Kidney (tissue), 14 donors: ENCODE measurements around the gene ADAMTS17. TPM values are rescaled to one million over a fixed set of nuclear protein-coding genes. Genes with fewer than 3 reads are reported as not detected.
A peak's percentile ranks its signal among the peaks of the same experiment; 100 is the strongest.

ENCODE experiments used
- DNase-seq, 5 donors: peaks; one replicate each; pipeline ENCODE4 v3.0.0-alpha.2; 2013 to 2020
- FAIRE-seq: peaks from 2 replicates; lab custom pipeline; 2012; peaks lifted over from hg19 to GRCh38; lab: Jason Lieb, UNC
- H3K27ac ChIP-seq, 2 donors: one replicate each; pipeline ENCODE4 v1.7.0; 2013; ENCODE audit warnings: low read depth in 2 of 2, low read length in 2 of 2, inconsistent platforms in 1 of 2
- H3K27me3 ChIP-seq: one replicate; pipeline ENCODE4 v1.7.1; 2013; ENCODE audit warnings: low read length, inconsistent platforms; ENCODE audit not compliant: control insufficient read depth, insufficient read depth
- H3K36me3 ChIP-seq, 3 donors: one replicate each; pipeline versions ENCODE4 v1.7.0 to v1.7.1; 2013; ENCODE audit warnings: low read length in 3 of 3, control low read depth in 1 of 3, inconsistent platforms in 1 of 3; ENCODE audit not compliant: insufficient read depth in 3 of 3, control insufficient read depth in 2 of 3
- H3K4me1 ChIP-seq, 3 donors: one replicate each; pipeline versions ENCODE4 v1.7.0 to v1.7.1; 2013; ENCODE audit warnings: low read length in 3 of 3, inconsistent platforms in 1 of 3, low read depth in 1 of 3; ENCODE audit not compliant: control insufficient read depth in 2 of 3, insufficient read depth in 2 of 3
- H3K4me3 ChIP-seq, 3 donors: one replicate each; pipeline versions ENCODE4 v1.7.0 to v1.8.1; 2013; ENCODE audit warnings: low read length in 3 of 3, control low read depth in 1 of 3, inconsistent platforms in 1 of 3
- H3K9ac ChIP-seq, 3 donors: one replicate each; pipeline versions ENCODE4 v1.7.0 to v1.7.1; 2013; ENCODE audit warnings: low read length in 3 of 3, control low read depth in 1 of 3, inconsistent platforms in 1 of 3
- H3K9me3 ChIP-seq, 3 donors: one replicate each; pipeline versions ENCODE4 v1.7.0 to v1.7.1; 2013; ENCODE audit warnings: low read length in 3 of 3, control low read depth in 1 of 3, inconsistent platforms in 1 of 3; ENCODE audit not compliant: control insufficient read depth in 2 of 3, insufficient read depth in 1 of 3
- CTCF ChIP-seq: IDR thresholded peaks from 3 replicates; pipeline ENCODE4 v1.5.1; 2012; ENCODE audit warnings: mild to moderate bottlenecking, moderate library complexity, borderline replicate concordance; ENCODE audit not compliant: insufficient read depth; ENCODE audit errors: extremely low read depth
- intact Hi-C: fragments of 100-400 bp; cut with DNase I; formaldehyde crosslinking; loops from one replicate; pipeline ENCODE4 v1.11.1; 2022
- polyA plus RNA-seq: library from polyadenylated mRNA; stranded (reverse); fragments of 350-450 nt; fragmentation: Illumina TruSeq; extraction: RNeasy Lipid Tissue Mini Kit (QIAGEN cat#74804); gene quantifications from one replicate; pipeline ENCODE4 v1.2.3, GENCODE V29; 2014; ENCODE audit warnings: low read depth, low replicate concordance; ENCODE audit not compliant: insufficient read depth
- total RNA-seq: library from RNA; stranded (reverse); fragmentation: NEBNext Ultra II Directional; extraction: Animal tissue kit (Norgen Biotek cat#: 25700); gene quantifications from one replicate; pipeline ENCODE4 v1.2.1, GENCODE V29; 2021
- donor health status: control.
- donor health status: control.
- donor health status: control.
- donor health status: control.
- donor health status: control.
- donor health status: DM: yes; HTN: yes; CAD: no.
- donor health status: Normal renal cell carcinoma (clear cell type).

Gene ADAMTS17
- total and polyA plus RNA-seq, 2 donors from 2014 or later, result 1.7 to 2.2 TPM

GRCh38 chr15:100103828-100104227 is 237.9 kb downstream of the ADAMTS17 start:
- no peak overlapping the region for H3K9ac ChIP-seq
- no peak overlapping the region for H3K27ac ChIP-seq
- intact Hi-C loops, result no loop called here
- DNase-seq (no peak), FAIRE-seq (no peak)
- H3K4me1 ChIP-seq, result no peaks in the 10 kb centered on the region
- no peak for TF ChIP-seq CTCF
- H3K4me3 ChIP-seq, result no peak overlapping the region
- H3K27me3 ChIP-seq, result no peaks in the 10 kb centered on the region
- no peaks in the 10 kb centered on the region for H3K36me3 ChIP-seq
- H3K9me3 ChIP-seq, result no peaks in the 10 kb centered on the region

- no peak for FAIRE-seq
- H3K9ac ChIP-seq, result no peak overlapping the region
- H3K4me1 ChIP-seq, result no peaks in the 10 kb centered on the region
- H3K9me3 ChIP-seq, result no peaks in the 10 kb centered on the region
- intact Hi-C loops, result no loop called here
- H3K27me3 ChIP-seq, result no peaks in the 10 kb centered on the region
- DNase-seq, result peak in 1 of 5 donors; percentile 7
- TF ChIP-seq CTCF, result no peak
- no peak overlapping the region for H3K27ac ChIP-seq
- H3K4me3 ChIP-seq, result no peak overlapping the region
- no peaks in the 10 kb centered on the region for H3K36me3 ChIP-seq
Observed at GRCh38 chr15:100101426-100102089, 240.2 kb downstream of the ADAMTS17 start.

GRCh38 chr15:100100926-100101325 is 240.8 kb downstream of the ADAMTS17 start:
- H3K27ac ChIP-seq, result no peak overlapping the region
- no peaks in the 10 kb centered on the region for H3K4me1 ChIP-seq
- no peaks in the 10 kb centered on the region for H3K36me3 ChIP-seq
- no peak overlapping the region for H3K4me3 ChIP-seq
- DNase-seq (peak in 1 of 5 donors; percentile 16), FAIRE-seq (no peak)
- H3K9ac ChIP-seq, result no peak overlapping the region
- no peaks in the 10 kb centered on the region for H3K9me3 ChIP-seq
- no peaks in the 10 kb centered on the region for H3K27me3 ChIP-seq
- intact Hi-C loops, result no loop called here
- no peak for TF ChIP-seq CTCF

GRCh38 chr15:100099976-100100375 is 241.8 kb downstream of the ADAMTS17 start:
- no peaks in the 10 kb centered on the region for H3K27me3 ChIP-seq
- no peak overlapping the region for H3K27ac ChIP-seq
- H3K9ac ChIP-seq, result no peak overlapping the region
- DNase-seq, result no peak
- no peak overlapping the region for H3K4me3 ChIP-seq
- intact Hi-C loops, result no loop called here
- H3K36me3 ChIP-seq, result no peaks in the 10 kb centered on the region
- H3K9me3 ChIP-seq, result no peaks in the 10 kb centered on the region
- no peak for FAIRE-seq
- no peaks in the 10 kb centered on the region for H3K4me1 ChIP-seq
- no peak for TF ChIP-seq CTCF
